H1 (cell line): Measurements from ENCODE around the gene CELF5. TPM values are rescaled to one million over a fixed set of nuclear protein-coding genes. Genes with fewer than 3 reads are reported as not detected.

Experiments
- CTBP2 ChIP-seq: IDR thresholded peaks from 2 replicates; pipeline ENCODE4 v1.7.0; 2011; ENCODE audit warnings: borderline replicate concordance, mild to moderate bottlenecking, moderate library complexity, mixed read lengths, low read length; ENCODE audit not compliant: insufficient read depth, insufficient read length
- EZH2 ChIP-seq: fragments of 200-600 bp; sonication (generic); IDR thresholded peaks from 2 replicates; pipeline ENCODE4 v1.7.1; 2012; ENCODE audit warnings: low read depth, mild to moderate bottlenecking, moderate library complexity, low read length, inconsistent platforms; ENCODE audit not compliant: severe bottlenecking
- YY1 ChIP-seq: IDR thresholded peaks from 2 replicates; pipeline ENCODE4 v1.6.1; 2011; ENCODE audit warnings: low read depth, mild to moderate bottlenecking, low read length
- polyA plus RNA-seq, 7 experiments: library from polyadenylated mRNA; depleted of rRNA in 3 of 7; stranded (reverse) in 5 of 7; unstranded in 2 of 7; fragments of >200 nt in 5 of 7; fragments of 200-250 nt in 2 of 7; gene quantifications; 1 replicate in 5 of 7; 2 replicates in 1 of 7; 4 replicates in 1 of 7; pipeline versions ENCODE4 v1.2.1 to v1.2.3, GENCODE V29; 2011 to 2013; ENCODE audit warnings: missing spikeins in 2 of 7, mixed read lengths in 2 of 7
- total RNA-seq: library from RNA; stranded (reverse); fragmentation: NEBNext Ultra II Directional; extraction: Animal tissue kit (Norgen Biotek cat#: 25700); gene quantifications from 2 replicates; pipeline ENCODE4 v1.2.1, GENCODE V29; 2021
- TF ChIP-seq, protein P1 (sequence below): fragments of 300-600 bp; sonication (generic); IDR thresholded peaks from 2 replicates; pipeline ENCODE4 v1.7.1; 2012; ENCODE audit warnings: low read length, moderate library complexity, mild to moderate bottlenecking, inconsistent platforms; ENCODE audit not compliant: insufficient replicate concordance

CELF5 gene
- total and polyA plus RNA-seq, 2 of the 8 experiments (the other 6 are each of a cell fraction or from before 2014, with no cell fraction given) = 9.8 to 15.0 TPM

- TF ChIP-seq, protein P1, sequence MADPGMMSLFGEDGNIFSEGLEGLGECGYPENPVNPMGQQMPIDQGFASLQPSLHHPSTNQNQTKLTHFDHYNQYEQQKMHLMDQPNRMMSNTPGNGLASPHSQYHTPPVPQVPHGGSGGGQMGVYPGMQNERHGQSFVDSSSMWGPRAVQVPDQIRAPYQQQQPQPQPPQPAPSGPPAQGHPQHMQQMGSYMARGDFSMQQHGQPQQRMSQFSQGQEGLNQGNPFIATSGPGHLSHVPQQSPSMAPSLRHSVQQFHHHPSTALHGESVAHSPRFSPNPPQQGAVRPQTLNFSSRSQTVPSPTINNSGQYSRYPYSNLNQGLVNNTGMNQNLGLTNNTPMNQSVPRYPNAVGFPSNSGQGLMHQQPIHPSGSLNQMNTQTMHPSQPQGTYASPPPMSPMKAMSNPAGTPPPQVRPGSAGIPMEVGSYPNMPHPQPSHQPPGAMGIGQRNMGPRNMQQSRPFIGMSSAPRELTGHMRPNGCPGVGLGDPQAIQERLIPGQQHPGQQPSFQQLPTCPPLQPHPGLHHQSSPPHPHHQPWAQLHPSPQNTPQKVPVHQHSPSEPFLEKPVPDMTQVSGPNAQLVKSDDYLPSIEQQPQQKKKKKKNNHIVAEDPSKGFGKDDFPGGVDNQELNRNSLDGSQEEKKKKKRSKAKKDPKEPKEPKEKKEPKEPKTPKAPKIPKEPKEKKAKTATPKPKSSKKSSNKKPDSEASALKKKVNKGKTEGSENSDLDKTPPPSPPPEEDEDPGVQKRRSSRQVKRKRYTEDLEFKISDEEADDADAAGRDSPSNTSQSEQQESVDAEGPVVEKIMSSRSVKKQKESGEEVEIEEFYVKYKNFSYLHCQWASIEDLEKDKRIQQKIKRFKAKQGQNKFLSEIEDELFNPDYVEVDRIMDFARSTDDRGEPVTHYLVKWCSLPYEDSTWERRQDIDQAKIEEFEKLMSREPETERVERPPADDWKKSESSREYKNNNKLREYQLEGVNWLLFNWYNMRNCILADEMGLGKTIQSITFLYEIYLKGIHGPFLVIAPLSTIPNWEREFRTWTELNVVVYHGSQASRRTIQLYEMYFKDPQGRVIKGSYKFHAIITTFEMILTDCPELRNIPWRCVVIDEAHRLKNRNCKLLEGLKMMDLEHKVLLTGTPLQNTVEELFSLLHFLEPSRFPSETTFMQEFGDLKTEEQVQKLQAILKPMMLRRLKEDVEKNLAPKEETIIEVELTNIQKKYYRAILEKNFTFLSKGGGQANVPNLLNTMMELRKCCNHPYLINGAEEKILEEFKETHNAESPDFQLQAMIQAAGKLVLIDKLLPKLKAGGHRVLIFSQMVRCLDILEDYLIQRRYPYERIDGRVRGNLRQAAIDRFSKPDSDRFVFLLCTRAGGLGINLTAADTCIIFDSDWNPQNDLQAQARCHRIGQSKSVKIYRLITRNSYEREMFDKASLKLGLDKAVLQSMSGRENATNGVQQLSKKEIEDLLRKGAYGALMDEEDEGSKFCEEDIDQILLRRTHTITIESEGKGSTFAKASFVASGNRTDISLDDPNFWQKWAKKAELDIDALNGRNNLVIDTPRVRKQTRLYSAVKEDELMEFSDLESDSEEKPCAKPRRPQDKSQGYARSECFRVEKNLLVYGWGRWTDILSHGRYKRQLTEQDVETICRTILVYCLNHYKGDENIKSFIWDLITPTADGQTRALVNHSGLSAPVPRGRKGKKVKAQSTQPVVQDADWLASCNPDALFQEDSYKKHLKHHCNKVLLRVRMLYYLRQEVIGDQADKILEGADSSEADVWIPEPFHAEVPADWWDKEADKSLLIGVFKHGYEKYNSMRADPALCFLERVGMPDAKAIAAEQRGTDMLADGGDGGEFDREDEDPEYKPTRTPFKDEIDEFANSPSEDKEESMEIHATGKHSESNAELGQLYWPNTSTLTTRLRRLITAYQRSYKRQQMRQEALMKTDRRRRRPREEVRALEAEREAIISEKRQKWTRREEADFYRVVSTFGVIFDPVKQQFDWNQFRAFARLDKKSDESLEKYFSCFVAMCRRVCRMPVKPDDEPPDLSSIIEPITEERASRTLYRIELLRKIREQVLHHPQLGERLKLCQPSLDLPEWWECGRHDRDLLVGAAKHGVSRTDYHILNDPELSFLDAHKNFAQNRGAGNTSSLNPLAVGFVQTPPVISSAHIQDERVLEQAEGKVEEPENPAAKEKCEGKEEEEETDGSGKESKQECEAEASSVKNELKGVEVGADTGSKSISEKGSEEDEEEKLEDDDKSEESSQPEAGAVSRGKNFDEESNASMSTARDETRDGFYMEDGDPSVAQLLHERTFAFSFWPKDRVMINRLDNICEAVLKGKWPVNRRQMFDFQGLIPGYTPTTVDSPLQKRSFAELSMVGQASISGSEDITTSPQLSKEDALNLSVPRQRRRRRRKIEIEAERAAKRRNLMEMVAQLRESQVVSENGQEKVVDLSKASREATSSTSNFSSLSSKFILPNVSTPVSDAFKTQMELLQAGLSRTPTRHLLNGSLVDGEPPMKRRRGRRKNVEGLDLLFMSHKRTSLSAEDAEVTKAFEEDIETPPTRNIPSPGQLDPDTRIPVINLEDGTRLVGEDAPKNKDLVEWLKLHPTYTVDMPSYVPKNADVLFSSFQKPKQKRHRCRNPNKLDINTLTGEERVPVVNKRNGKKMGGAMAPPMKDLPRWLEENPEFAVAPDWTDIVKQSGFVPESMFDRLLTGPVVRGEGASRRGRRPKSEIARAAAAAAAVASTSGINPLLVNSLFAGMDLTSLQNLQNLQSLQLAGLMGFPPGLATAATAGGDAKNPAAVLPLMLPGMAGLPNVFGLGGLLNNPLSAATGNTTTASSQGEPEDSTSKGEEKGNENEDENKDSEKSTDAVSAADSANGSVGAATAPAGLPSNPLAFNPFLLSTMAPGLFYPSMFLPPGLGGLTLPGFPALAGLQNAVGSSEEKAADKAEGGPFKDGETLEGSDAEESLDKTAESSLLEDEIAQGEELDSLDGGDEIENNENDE = no peak
- no peak for TF ChIP-seq EZH2
- no peak for TF ChIP-seq CTBP2
- TF ChIP-seq YY1 = no peak
Observed at GRCh38 chr19:3309724-3310123, 85.3 kb downstream of the CELF5 start (continued).
